Parathyroid adenoma (tissue), 2 donors: Measurements from ENCODE around the gene MPZL1.

Experiments
- H2AFZ ChIP-seq: fragments of 300-600 bp; sonication (generic); one replicate; pipeline ENCODE4 v1.7.0; 2017; ENCODE audit warnings: antibody characterized with exemption, mild to moderate bottlenecking
- H3K27ac ChIP-seq: fragments of 300-600 bp; sonication (generic); one replicate; pipeline ENCODE4 v1.7.0; 2017
- H3K27me3 ChIP-seq: fragments of 300-600 bp; sonication (generic); one replicate; pipeline ENCODE4 v1.7.0; 2017; ENCODE audit warnings: low read length; ENCODE audit not compliant: control insufficient read depth, insufficient read depth
- H3K36me3 ChIP-seq: fragments of 300-600 bp; sonication (generic); one replicate; pipeline ENCODE4 v1.7.0; 2017; ENCODE audit warnings: low read length; ENCODE audit not compliant: control insufficient read depth, insufficient read depth
- H3K4me1 ChIP-seq: fragments of 300-600 bp; sonication (generic); one replicate; pipeline ENCODE4 v1.7.0; 2017; ENCODE audit warnings: control low read depth
- H3K4me2 ChIP-seq: fragments of 300-600 bp; sonication (generic); one replicate; pipeline ENCODE4 v1.7.0; 2017; ENCODE audit warnings: low read length
- H3K4me3 ChIP-seq: fragments of 300-600 bp; sonication (generic); one replicate; pipeline ENCODE4 v1.7.0; 2017; ENCODE audit warnings: low read depth, low read length
- H3K79me2 ChIP-seq: fragments of 300-600 bp; sonication (generic); one replicate; pipeline ENCODE4 v1.7.0; 2017; ENCODE audit warnings: control low read depth
- H3K9ac ChIP-seq: fragments of 300-600 bp; sonication (generic); one replicate; pipeline ENCODE4 v1.7.0; 2017; ENCODE audit warnings: mild to moderate bottlenecking
- H3K9me3 ChIP-seq: fragments of 300-600 bp; sonication (generic); one replicate; pipeline ENCODE4 v1.7.0; 2017; ENCODE audit warnings: low read length; ENCODE audit not compliant: control insufficient read depth
- CTCF ChIP-seq: fragments of 300-600 bp; sonication (generic); IDR thresholded peaks from one replicate; pipeline ENCODE4 v1.7.0; 2017; ENCODE audit warnings: antibody characterized with exemption, mild to moderate bottlenecking
- donor health status: primary hyperparathyroidism.

MPZL1 gene

GRCh38 chr1:167676205-167676915 is 45.4 kb upstream of the MPZL1 start:
- H2AFZ ChIP-seq, result no peak overlapping the region
- H3K9ac ChIP-seq, result no peak overlapping the region
- no peak for TF ChIP-seq CTCF
- peaks cover 5% of the 10 kb centered on the region for H3K4me1 ChIP-seq
- no peaks in the 10 kb centered on the region for H3K36me3 ChIP-seq
- no peak overlapping the region for H3K4me3 ChIP-seq
- H3K27me3 ChIP-seq, result no peaks in the 10 kb centered on the region
- no peaks in the 10 kb centered on the region for H3K9me3 ChIP-seq
- no peak overlapping the region for H3K4me2 ChIP-seq
- no peaks in the 10 kb centered on the region for H3K79me2 ChIP-seq
- H3K27ac ChIP-seq, result no peak overlapping the region

- Histone ChIP-seq H3K9ac (no peak overlapping the region), H3K27ac (no peak overlapping the region), H3K4me3 (no peak overlapping the region), H3K36me3 (no peaks in the 10 kb centered on the region), H3K27me3 (no peaks in the 10 kb centered on the region), H3K9me3 (no peaks in the 10 kb centered on the region), H3K4me1 (peaks cover 5% of the 10 kb centered on the region), H3K4me2 (no peak overlapping the region), H2AFZ (no peak overlapping the region), H3K79me2 (no peaks in the 10 kb centered on the region)
- no peak for TF ChIP-seq CTCF
These were observed 44.6 kb upstream of the MPZL1 start for GRCh38 chr1:167676916-167677848.

GRCh38 chr1:167678422-167678821 is 43.4 kb upstream of the MPZL1 start:
- no peak for TF ChIP-seq CTCF
- Histone ChIP-seq H3K4me2 (no peak overlapping the region), H3K27ac (no peak overlapping the region), H3K9me3 (no peaks in the 10 kb centered on the region), H2AFZ (no peak overlapping the region), H3K9ac (no peak overlapping the region), H3K79me2 (no peaks in the 10 kb centered on the region), H3K4me3 (no peak overlapping the region), H3K27me3 (no peaks in the 10 kb centered on the region), H3K4me1 (peaks cover 5% of the 10 kb centered on the region), H3K36me3 (no peaks in the 10 kb centered on the region)

GRCh38 chr1:167678838-167679237 is 42.9 kb upstream of the MPZL1 start:
- Histone ChIP-seq H3K4me1 (peaks cover 5% of the 10 kb centered on the region), H3K27me3 (no peaks in the 10 kb centered on the region), H2AFZ (no peak overlapping the region), H3K36me3 (no peaks in the 10 kb centered on the region), H3K4me2 (no peak overlapping the region), H3K4me3 (no peak overlapping the region), H3K9ac (no peak overlapping the region), H3K9me3 (no peaks in the 10 kb centered on the region), H3K79me2 (no peaks in the 10 kb centered on the region), H3K27ac (no peak overlapping the region)
- no peak for TF ChIP-seq CTCF
